LNCaP clone FGC (cell line): Measurements from ENCODE around the gene TMEM164.

Source experiments
- DNase-seq: peaks from one replicate; pipeline ENCODE4 v3.0.0-alpha.2; 2011; ENCODE audit warnings: low read depth
- H3K4me3 ChIP-seq: 2 replicates; pipeline ENCODE4 v1.5.1; 2011; ENCODE audit warnings: mild to moderate bottlenecking, low read depth, low read length, control low read depth
- CTCF ChIP-seq: IDR thresholded peaks from 2 replicates; pipeline ENCODE4 v1.5.1; 2012; ENCODE audit warnings: mild to moderate bottlenecking; ENCODE audit not compliant: control insufficient read depth, insufficient read depth; ENCODE audit errors: extremely low read depth

TMEM164 gene

DNA sequence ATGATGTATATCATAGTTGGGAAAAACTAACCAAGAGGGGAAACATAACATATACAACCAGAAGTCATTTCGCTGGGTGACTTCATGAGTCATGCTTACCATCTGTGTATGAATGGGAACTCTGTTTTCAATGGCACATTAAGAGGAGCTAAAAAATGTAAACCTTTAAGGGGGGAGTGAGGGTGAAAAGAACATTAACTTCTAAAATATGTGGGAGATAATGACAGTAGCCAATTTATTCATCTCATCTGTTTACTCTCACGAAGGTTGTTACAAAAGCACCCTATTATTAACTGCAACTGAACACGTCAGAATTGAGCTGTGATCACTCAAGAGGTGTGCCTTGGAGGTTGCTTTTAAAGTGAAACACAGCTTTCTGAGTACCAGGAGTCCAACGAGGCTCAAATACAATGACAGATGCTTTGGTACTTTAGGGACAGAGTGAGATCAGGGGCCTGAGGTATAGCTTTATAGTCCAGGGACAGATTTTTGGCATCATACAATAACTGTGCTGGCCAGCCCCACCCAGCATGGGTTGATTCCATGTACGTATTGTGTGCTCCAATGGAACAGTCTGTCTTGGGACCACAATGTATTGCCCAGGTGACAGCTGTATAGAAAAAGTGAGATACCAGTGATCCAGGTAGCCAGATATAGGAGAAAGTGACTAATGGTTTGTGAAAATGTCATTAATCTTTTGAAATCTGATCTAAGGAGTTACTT is 207.7 kb downstream of the TMEM164 start:
- DNase-seq = no peak
- no peak for TF ChIP-seq CTCF
- H3K4me3 ChIP-seq = no peak overlapping the region

GRCh38 chrX:110211340-110211739 is 208.4 kb downstream of the TMEM164 start:
- TF ChIP-seq CTCF = no peak
- DNase-seq = no peak
- no peak overlapping the region for H3K4me3 ChIP-seq

DNA sequence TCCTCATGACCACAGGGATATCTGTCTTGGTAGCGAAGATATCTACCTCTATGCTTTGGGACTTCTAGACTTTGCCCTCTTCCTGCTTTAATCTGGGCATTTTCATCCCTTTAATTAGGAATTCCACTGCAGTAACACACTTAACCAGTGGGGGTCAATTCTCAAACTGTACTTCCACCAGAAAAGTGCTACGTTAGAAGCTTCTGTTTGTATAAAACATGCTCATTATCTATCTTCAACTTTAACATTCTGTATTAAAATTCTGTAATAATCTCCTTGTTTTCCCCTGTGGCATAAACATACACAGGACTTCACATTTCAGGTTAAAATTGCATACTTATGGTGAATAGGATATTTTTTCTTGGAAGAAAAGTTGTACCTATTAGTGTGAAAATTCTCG is 209.4 kb downstream of the TMEM164 start:
- TF ChIP-seq CTCF = 0 out of 2 replicates have a peak, but pooled peaks have one; percentile 5
- DNase-seq = no peak
- no peak overlapping the region for H3K4me3 ChIP-seq

GRCh38 chrX:110213183-110213582 is 210.3 kb downstream of the TMEM164 start:
- no peak for DNase-seq
- no peak for TF ChIP-seq CTCF
- no peak overlapping the region for H3K4me3 ChIP-seq

GRCh38 chrX:110214684-110215083 is 211.8 kb downstream of the TMEM164 start:
- TF ChIP-seq CTCF = no peak
- H3K4me3 ChIP-seq = no peak overlapping the region
- no peak for DNase-seq

GRCh38 chrX:110215411-110215810 is 212.5 kb downstream of the TMEM164 start:
- H3K4me3 ChIP-seq = no peak overlapping the region
- DNase-seq = no peak
- no peak for TF ChIP-seq CTCF

- DNase-seq = no peak
- no peak overlapping the region for H3K4me3 ChIP-seq
- no peak for TF ChIP-seq CTCF
Observed at GRCh38 chrX:110216027-110216426, 213.1 kb downstream of the TMEM164 start.
